Measurements from ENCODE around the gene PLIN5.

PLIN5 gene

GRCh38 chr19:4521170-4521887, 13.7 kb downstream of the PLIN5 start:
- no peak for DNase-seq

DNA sequence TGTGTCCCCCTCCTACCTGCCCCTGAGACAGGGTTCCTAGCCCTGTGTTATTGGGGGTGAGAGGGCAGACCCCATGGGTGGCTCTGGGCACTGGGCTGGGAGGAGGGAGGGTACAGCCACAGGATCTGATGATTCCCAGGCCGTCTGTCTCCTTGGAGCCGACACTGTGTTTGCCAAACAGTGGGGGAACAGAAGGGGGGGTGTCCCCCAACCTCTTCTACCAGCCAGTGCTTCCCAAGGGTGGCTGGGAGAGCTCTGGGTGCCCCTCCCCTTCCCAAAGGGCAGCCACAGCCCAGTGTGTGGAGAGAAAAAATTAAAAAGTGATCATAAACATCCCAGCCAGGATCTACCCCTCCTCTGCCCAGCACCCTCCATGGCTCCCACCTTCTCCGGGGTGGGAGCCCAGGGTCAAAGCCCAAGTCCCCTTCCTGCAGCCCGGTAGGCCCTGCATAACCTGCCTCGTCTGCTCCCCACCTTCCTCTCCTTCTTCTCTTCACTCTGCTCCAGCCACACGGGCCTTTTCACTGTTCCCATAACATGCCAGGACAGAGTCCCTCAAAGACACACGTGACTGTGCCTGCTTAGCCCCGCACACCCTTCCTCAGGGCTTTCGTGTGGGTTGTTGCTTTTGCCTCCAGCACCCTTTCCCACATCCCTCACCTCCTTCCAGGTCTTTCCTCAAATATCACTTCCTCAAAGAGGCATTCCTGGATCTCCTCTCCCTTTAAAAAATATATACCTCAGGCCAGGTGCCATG, 15.3 kb downstream of the PLIN5 start:
- no peak for DNase-seq

DNA sequence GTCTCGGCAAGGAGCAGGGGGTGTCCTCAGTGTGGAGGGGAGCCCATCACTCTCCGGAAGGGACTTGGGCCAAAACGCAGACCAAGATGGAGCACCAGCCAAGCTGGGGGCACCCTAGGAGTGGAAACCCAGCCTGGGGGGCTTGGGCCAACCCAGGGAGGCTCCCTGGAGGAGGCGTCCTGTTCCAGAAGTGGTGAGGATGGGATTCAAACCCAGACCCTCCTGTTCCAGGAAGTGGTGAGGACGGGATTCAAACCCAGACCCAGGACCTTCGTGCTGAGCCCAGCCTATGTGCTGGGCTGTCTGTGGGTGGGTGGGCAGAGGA, 15.9 kb downstream of the PLIN5 start:
- no peak for DNase-seq

DNA sequence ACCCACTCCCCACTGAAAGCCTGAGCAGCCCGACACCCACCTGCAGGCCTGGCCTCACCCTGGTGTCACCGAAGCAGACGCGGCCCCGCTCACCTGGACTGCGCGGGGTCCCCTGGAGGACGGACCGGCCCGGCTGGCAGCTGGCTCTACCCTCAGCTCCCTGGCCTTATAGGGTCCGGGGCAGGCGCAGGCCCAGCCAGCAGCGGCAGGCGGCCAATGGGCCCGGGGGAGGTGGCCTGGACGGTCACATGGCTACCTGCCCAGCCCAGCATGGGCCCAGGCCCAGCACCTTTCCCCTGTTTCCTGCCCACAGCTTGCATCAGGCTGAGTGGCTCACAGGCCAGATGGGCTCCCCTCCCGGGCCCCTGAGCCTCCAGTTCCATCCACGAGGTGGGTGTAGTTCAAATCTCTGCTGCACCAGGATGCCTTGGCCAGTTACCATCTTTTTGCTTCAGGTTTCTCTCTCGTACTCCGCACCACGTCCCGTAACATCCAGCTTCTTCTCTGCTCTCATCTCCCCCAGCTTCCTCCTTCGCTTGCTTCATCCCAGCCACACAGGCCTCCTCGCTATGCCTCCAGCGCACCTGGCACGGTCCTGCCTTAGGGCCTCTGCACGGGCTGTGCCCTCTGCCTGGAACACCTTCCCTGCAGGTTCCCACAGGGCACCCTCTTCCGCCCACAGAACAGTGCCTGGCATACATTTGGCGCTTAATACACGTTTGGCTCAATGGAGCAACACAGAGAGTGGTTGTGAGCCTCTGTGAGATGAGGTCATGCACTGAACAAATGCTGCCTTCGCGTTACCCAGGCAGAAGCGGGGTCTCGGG, 16.5 kb downstream of the PLIN5 start, which contains the start of gene PLIN4:
PLIN4 (minus strand) TSS at position 142 of the 827 bp plus-strand sequence. CDS start 214 bp downstream, outside the sequence.
- DNase-seq, result no peak

GRCh38 chr19:4517451-4518057, 17.5 kb downstream of the PLIN5 start:
- DNase-seq, result no peak

DNA sequence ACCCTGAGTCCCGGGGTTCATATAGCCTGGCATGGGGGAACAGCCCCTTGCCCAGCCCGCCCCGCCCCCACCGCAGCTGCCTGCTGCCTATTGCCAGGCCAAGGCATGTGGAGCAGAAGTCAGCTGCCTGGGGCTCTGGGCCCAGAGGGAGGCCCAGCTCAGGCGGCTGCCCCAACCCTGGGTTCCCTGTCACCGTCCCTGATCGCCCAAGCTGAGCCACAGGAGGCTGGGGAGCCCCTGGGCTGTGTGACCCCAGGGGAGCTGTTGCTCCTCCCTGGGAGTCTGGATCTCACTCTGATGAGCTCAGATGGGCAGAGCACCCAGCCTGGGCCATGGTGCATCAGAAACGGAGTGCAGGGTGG, 18.1 kb downstream of the PLIN5 start:
- no peak for DNase-seq

DNA sequence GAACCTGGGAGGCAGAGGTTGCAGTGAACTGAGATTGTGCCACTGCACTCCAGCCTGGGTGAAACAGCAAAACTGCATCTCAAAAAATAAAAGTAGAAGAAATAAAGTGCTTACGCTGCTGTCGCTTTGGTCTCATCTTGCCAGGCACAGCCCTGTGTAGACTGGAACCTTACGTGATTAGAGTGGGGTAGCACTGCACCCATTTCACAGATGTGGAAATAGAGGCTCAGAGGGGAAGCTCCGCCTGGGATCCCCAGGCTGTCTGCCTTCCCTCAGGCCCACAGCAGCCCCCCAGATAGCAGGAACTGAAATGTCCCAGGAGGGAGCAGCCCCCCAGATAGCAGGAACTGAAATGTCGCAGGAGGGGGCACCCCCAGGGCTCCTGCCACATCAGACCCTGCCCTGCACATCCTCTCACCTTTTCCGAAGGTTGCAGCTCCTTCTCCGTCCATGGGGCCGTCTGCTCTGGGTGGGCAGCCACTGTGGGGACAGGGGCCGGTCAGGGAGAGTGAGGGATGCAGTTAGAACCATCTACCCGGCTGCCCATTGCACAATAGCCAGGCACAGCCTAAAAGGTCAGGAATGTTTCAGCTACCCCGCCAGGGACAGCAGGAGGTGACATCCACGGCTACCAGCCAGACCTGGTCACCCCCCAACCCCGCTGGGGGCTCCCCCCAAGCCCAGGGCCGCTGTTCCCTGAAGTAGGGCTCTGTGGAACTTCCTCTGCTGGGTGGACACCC, 18.7 kb downstream of the PLIN5 start:
- no peak for DNase-seq

DNA sequence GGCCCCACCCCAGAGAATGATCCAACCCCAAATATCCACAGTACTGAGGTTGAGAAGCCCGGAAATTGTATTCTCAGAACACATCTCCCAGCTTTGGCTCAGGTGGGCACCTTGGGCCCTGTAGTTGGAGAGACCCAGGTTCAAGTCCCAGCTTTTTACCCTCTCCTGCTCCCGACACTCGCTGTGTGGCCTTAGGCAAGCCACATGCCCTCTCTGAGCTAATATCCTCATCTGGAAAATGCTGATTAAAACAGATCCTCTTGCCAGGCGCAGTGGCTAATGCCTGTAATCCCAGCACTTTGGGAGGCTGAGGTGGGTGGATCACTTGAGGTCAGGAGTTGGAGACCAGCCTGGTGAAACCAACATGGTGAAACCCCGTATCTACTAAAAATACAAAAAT, 19.3 kb downstream of the PLIN5 start:
- no peak for DNase-seq

- no peak for DNase-seq
Measured at GRCh38 chr19:4513248-4513647, 21.8 kb downstream of the PLIN5 start.

GRCh38 chr19:4512070-4512469, 23.0 kb downstream of the PLIN5 start:
- no peak for DNase-seq

DNA sequence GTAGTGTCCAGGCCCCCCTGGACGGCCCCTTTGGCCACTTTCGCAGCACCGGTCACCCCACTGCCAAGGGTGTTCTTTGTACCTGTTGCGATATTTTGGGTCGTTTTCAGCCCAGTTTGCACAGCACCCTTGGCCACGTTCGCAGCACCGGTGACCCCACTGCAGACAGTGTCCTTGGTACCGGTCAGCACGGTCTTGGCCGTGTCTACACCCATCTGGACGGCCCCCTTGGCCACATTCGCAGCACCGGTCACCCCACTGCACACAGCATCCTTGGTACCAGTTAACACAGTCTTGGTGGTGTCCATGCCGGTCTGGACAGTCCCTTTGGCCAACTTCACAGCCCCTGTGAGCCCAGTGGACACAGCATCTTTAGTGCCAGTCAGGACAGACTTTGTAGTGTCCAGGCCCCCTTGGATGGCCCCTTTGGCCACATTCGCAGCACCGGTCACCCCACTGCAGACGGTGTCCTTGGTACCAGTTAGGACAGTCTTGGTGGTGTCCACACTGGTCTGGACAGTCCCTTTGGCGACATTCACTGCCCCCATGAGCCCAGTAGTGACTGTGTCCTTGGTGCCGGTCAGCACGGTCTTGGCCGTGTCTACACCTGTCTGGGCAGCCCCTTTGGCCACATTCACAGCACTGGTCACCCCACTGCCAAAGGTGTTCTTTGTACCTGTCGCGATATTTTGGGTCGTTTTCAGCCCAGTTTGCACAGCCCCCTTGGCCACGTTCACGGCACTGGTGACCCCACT, 23.5 kb downstream of the PLIN5 start:
- no peak for DNase-seq

DNA sequence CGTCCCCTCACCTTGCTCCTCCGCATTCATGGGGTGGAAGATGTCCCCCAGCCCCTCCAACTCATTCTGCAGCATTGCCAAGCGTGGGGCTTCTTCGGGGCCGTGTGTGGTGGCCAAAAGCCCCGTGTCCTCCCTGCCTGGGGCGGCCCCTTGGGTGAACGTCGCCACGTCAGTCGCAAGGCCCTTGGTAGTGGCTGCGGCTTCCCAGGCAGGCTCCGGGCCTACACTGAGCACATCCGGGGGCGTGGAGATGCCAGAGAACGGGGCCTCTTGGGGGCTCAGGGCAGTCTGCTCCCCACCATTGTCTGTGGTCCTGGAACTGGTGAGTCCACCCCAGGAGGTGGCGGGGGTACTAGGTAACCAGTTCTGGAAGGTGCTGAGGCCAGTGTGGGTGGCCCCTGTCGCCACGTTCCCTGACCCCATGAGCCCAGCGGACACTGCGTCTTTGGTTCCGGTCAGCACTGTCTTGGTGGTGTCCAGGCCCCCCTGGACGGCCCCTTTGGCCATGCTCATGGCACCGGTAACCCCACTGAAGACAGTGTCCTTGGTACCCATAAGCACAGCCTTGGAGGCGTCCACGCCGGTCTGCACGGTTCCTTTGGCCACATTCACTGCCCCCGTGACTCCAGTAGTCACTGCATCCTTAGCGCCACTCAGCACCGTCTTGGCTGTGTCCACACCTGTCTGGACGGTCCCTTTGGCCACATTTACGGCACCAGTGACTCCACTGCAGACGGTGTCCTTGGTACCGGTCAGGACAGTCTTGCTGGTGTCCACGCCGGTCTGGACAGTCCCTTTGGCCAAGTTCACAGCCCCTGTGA, 24.4 kb downstream of the PLIN5 start:
- no peak for DNase-seq

DNA sequence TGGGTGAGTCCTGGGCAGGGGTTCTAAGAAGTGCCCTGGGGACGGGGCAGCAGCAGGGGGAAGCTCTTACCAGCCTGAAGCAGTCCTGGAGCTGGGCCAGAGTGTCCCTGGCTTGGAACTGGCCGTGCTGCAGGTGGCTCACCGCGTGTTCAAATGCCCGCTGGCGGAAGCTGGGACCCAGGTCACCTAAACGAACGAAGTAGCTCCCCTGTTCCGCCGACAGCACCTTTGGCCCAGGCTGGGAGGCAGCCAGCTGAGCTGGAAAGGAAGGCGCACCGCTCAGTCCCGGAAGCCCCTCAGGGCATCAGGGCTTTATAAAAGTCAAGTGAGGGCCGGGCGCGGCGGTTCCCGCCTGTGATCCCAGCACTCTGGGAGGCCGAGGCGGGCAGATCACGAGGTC, 26.3 kb downstream of the PLIN5 start:
- no peak for DNase-seq

DNA sequence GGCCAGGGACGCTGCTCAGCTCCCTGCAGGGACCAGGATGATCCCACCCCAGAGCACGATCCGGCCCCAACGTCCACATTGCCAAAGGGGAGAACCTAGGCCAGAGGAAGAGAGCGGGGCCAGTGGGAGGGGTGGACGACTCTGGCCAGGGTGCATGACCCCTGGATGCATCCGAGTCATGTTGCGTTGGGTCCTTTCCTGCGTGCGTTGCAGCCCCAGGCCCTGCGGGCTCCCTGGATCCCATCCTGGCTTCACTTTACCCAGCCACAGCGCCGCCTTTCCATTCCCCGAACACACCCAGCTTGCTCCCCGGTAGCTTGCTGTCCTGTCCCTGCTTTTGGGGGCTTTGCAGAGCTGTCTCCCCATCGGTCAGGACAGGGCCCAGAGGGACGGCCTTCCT, 27.2 kb downstream of the PLIN5 start:
- DNase-seq, result no peak

DNA sequence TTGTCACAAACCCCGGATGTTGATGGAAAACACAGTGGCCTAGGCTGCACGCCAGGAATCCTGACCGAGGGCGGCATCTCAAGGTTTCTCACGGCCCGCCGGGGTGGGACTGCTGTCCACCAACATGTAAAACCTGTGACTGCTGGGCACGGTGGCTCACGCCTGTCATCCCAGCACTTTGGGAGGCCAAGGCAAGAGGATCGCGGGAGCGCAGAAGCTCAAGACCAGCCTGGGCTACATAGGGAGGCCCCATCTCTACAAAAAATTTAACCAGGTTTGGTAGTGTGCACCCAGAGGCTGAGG, 27.9 kb downstream of the PLIN5 start:
- DNase-seq, result no peak

DNA sequence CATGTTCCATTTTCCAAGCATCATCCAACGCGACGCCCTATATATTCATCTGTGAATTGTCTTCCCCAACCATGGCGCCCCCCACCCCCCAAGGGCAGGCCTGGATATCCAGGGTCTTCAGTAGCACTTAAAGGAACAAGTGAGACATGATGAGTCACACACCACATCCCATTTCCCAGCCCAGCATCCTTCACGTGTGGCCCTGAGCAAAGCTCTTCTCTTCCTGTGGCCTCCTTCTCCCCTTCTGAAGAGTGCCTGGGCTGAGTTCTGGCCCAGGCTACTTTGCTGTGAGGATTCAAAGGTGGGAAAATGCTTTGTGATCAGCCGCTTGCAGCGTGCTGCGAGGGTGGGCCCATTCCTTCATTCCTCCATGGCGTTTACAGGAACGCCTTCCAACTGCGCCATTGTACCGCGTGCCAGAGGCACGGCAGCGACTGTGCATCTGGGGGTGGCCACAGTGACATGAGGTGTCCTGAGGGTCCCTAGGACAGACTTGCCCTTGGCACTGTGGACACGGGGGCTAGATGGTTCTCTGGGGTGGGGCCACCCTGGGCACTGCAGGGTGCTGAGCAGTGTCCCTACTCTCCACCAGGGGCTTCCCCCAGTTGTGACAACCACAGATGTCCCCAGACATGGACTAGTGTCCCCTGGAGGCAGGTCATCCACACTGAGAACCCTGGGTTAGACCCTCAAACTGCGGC, 28.4 kb downstream of the PLIN5 start:
- DNase-seq, result no peak

DNA sequence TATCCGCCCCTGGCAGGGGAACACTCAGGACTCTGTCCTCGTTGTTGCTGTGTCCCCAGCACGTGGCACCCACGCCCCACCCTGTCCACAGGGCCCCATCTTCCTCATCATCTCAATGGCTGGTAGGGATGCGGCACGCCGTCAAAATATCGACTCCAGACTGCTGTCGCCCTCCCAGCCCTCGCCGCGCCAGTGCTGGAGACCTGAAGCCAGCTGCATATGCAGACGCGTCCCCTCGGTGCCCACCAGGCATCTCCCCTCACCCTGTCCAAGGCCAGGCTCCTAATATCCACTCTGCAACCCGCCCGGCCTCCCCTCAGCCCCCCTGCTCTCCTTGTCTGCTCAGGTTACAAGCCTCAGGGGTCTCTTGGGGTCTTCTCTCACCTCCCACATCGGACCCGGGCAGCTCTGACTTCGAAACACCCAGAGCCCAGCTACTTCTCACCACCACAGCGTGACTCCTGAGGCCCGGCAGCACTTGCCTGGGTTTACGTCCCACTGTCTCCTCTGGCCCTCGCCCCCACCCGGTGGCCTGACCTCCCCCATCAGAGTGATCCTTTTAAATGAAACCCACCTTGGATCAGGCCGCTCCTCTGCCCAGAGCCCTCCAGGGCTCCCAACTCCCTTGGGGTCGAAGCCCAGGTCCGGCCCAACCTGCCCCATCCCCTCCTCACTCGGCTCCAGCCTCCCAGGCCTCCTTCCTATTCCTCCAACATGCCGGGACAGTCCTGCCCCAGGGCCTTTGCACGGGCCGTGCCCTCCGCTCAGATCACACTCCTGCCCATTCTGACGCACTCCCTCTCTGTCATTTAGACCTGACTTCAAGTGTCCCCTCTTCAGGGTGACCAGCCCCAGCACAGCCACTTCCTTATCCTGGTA, 29.2 kb downstream of the PLIN5 start:
- DNase-seq, result no peak

DNA sequence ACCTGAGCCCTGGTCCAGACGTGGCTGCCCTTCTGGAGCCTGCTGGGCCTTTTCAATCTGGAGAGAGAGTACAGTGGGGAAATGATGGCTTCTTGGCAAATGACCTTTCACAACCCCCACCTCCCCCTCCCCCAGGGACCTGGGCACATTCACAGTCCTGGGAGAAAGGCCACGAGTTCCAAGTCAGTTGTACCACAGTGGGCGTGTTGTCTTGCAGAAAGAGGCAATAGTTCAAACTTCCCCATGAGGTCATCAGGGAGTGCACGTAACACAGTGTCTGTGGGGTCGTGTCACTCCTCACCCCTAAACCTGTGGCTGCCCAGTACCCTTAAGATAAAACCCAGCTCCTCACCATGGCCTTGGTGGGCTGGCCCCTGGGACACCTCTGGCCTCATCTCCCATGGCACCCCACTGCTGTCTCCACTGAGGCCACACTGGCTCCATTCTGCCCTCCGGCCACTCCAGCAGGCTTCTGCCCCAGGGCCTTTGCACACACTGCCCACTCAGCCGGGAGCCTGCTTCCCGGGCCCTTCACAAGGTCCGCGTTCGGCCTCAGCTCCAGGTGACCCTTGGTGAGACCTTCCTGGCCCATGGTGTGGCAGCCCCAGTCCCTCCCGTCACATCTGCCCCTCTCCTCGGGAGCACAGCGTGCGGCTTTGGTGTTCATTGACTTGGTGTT, 30.0 kb downstream of the PLIN5 start:
- no peak for DNase-seq

DNA sequence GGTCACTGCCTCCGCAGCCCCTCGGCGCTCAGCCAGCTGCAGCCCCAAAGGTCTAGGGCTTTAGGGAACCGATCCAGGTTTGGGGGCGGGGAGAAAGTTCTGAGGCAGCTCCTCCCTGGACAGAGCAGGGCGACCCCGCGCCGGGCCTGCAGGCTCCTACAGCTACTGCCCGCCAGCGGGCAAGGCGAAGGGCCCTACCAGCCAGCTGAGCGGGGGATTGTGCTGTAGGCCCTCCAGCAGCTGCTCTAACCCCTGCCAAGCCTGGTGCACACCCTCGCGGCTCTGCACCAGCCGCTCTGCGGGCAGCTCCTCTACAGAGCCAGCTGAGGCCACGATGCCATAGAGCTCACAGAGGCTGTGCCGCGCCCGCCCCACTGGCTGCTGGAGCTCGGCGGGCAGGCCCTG, 30.7 kb downstream of the PLIN5 start:
- no peak for DNase-seq
